GM18511 (cell line): ENCODE results near the gene KMT2A.

Experiments used
- ATAC-seq: cut with Tn5 transposase; IDR thresholded peaks from one replicate; pipeline ENCODE4 v1.9.1; 2021; ENCODE audit warnings: mild to moderate bottlenecking, moderate library complexity; ENCODE audit not compliant: unreplicated experiment

KMT2A gene

GRCh38 chr11:118531597-118532084, 95.3 kb downstream of the KMT2A start:
- ATAC-seq: peak; percentile 24

GRCh38 chr11:118532091-118532490, 95.8 kb downstream of the KMT2A start:
- ATAC-seq: no peak

- ATAC-seq: no peak
Measured at GRCh38 chr11:118532852-118533768, 96.8 kb downstream of the KMT2A start.

GRCh38 chr11:118533769-118534729, 97.8 kb downstream of the KMT2A start:
- no peak for ATAC-seq

- no peak for ATAC-seq
Measured at GRCh38 chr11:118535261-118535660, 99.0 kb downstream of the KMT2A start.

- ATAC-seq: no peak
Measured at GRCh38 chr11:118536726-118537125, 100.4 kb downstream of the KMT2A start.

- ATAC-seq: no peak
Measured at GRCh38 chr11:118537409-118537980, 101.2 kb downstream of the KMT2A start.

- no peak for ATAC-seq
Measured at GRCh38 chr11:118544010-118544646, 107.8 kb downstream of the KMT2A start.

GRCh38 chr11:118544647-118545010, 108.3 kb downstream of the KMT2A start:
- no peak for ATAC-seq

GRCh38 chr11:118545533-118545932, 109.2 kb downstream of the KMT2A start:
- ATAC-seq: no peak

- no peak for ATAC-seq
Measured at GRCh38 chr11:118547132-118547531, 110.8 kb downstream of the KMT2A start.

- ATAC-seq: no peak
Measured at GRCh38 chr11:118552341-118552740, 116.0 kb downstream of the KMT2A start.

- ATAC-seq: no peak
Measured at GRCh38 chr11:118560806-118561205, 124.5 kb downstream of the KMT2A start.

GRCh38 chr11:118565051-118565450, 128.8 kb downstream of the KMT2A start:
- no peak for ATAC-seq

- no peak for ATAC-seq
Measured at GRCh38 chr11:118569670-118570069, 133.4 kb downstream of the KMT2A start.

- no peak for ATAC-seq
Measured at GRCh38 chr11:118570787-118571186, 134.5 kb downstream of the KMT2A start.

GRCh38 chr11:118571701-118572060, 135.4 kb downstream of the KMT2A start:
- ATAC-seq: peak; percentile 36

GRCh38 chr11:118572061-118572980, 136.0 kb downstream of the KMT2A start, which contains the start of gene ARCN1:
Gene ARCN1 (plus strand): TSS chr11:118572409. CDS start chr11:118572548, 139 bp downstream.
- peak; percentile 75 for ATAC-seq

GRCh38 chr11:118572981-118573550, 136.8 kb downstream of the KMT2A start:
- ATAC-seq: peak; percentile 25
